Measurements from ENCODE around the gene ATP5MC3.

The ATP5MC3 gene

DNA sequence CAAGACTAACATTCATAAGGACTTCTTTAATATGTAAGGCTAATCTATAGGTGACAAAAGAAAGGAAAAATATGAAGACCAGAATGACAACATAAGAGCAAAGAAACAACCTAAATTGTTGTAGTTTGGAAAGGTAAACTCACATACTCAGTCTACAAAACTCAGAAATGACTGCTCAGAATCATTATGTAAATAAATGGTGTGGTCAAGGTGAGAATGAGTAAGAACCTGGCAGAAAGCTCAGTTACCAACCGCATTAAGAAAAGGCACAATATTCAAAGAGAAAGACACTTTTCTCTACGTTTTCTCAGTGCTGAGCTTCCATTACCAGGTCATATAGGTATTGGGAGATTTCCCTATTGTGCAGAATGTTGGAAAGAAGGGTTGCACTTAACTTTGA, 29.3 kb downstream of the ATP5MC3 start:
- H4K20me1 ChIP-seq (ENCODE audit: control insufficient read depth, insufficient read depth, low read depth, low read length): peaks cover 9% of the 10 kb centered on the region; the same call in 1 of the 2 replicates
- no peaks in the 10 kb centered on the region for H3F3A ChIP-seq (ENCODE audit: control insufficient read depth, insufficient read depth)
- H3K4me3 ChIP-seq (ENCODE audit: low read length): no peak overlapping the region
- no peaks in the 10 kb centered on the region for H3K27me3 ChIP-seq (ENCODE audit: control insufficient read depth, low read length)
- H3K9me3 ChIP-seq (ENCODE audit: control insufficient read depth, insufficient read depth, low read length): no peaks in the 10 kb centered on the region
- H3K9me2 ChIP-seq (replicated peaks; ENCODE audit: control insufficient read depth, low read length): no peaks in the 10 kb centered on the region
- H3K4me1 ChIP-seq (ENCODE audit: control insufficient read depth, low read length): no peaks in the 10 kb centered on the region
- H3K4me2 ChIP-seq (ENCODE audit: low read length): no peak overlapping the region
- no peak overlapping the region for H3K27ac ChIP-seq (ENCODE audit: low read depth, low read length)
- TF ChIP-seq, protein P1, sequence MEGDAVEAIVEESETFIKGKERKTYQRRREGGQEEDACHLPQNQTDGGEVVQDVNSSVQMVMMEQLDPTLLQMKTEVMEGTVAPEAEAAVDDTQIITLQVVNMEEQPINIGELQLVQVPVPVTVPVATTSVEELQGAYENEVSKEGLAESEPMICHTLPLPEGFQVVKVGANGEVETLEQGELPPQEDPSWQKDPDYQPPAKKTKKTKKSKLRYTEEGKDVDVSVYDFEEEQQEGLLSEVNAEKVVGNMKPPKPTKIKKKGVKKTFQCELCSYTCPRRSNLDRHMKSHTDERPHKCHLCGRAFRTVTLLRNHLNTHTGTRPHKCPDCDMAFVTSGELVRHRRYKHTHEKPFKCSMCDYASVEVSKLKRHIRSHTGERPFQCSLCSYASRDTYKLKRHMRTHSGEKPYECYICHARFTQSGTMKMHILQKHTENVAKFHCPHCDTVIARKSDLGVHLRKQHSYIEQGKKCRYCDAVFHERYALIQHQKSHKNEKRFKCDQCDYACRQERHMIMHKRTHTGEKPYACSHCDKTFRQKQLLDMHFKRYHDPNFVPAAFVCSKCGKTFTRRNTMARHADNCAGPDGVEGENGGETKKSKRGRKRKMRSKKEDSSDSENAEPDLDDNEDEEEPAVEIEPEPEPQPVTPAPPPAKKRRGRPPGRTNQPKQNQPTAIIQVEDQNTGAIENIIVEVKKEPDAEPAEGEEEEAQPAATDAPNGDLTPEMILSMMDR (IDR thresholded peaks at IDR 0.05; ENCODE audit: low read depth, low read length, poor library complexity, severe bottlenecking): no peak
- TF ChIP-seq EZH2phosphoT487 (IDR thresholded peaks at IDR 0.05; ENCODE audit: borderline replicate concordance, low read length): no peak
- H3K36me3 ChIP-seq (ENCODE audit: control insufficient read depth, low read length): peaks cover 44% of the 10 kb centered on the region
- H3K79me2 ChIP-seq (ENCODE audit: control insufficient read depth, low read length): peaks cover 95% of the 10 kb centered on the region

DNA sequence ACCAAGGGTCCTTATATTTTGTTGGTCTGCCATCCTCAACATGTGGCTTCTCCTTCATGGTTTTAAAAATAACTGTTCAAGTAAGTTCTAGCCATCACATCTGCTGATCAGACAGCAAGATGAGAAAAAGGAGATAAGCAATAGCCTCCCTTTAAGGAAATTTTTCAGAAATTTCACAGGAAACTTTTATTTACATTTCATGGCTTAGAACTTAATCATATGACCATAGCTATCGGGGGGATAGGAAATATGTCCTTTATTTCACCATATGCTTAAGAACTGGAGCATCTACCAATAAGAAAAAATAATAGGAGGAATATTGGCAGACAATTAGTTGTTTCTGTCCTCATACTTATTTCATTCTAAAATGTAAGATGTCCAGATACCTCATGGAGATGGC, 29.7 kb downstream of the ATP5MC3 start:
- Histone ChIP-seq H3F3A (ENCODE audit: control insufficient read depth, insufficient read depth) (no peaks in the 10 kb centered on the region), H3K4me2 (ENCODE audit: low read length) (no peak overlapping the region), H3K27me3 (ENCODE audit: control insufficient read depth, low read length) (no peaks in the 10 kb centered on the region), H3K4me1 (ENCODE audit: control insufficient read depth, low read length) (no peaks in the 10 kb centered on the region), H3K9me2 (replicated peaks; ENCODE audit: control insufficient read depth, low read length) (no peaks in the 10 kb centered on the region), H3K36me3 (ENCODE audit: control insufficient read depth, low read length) (peaks cover 47% of the 10 kb centered on the region), H3K79me2 (ENCODE audit: control insufficient read depth, low read length) (peaks cover 95% of the 10 kb centered on the region), H3K27ac (ENCODE audit: low read depth, low read length) (no peak overlapping the region), H3K9me3 (ENCODE audit: control insufficient read depth, insufficient read depth, low read length) (no peaks in the 10 kb centered on the region), H3K4me3 (ENCODE audit: low read length) (no peak overlapping the region), H4K20me1 (ENCODE audit: control insufficient read depth, insufficient read depth, low read depth, low read length) (peaks cover 9% of the 10 kb centered on the region; the same call in 1 of the 2 replicates)
- no peak for TF ChIP-seq EZH2phosphoT487 (IDR thresholded peaks at IDR 0.05; ENCODE audit: borderline replicate concordance, low read length)
- TF ChIP-seq, protein P1 (IDR thresholded peaks at IDR 0.05; ENCODE audit: low read depth, low read length, poor library complexity, severe bottlenecking): no peak

DNA sequence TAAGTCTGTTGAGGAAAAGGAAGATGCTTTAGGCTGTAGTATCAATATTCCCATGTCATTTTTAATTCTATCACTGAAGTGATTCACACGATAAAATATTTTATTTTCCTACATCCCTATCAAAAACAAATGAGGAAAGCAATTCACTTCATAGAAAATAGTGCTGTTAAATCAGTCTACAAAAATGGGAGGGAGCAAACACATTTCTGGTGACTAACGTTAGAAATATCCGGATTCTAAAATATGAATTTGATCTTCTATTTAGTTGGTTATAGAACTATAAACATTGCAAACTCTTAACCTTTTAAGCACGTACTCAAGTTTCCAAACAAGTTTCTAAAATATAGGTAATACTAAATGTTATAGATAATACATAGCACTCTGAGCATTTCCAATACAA, 34.3 kb downstream of the ATP5MC3 start:
- no peaks in the 10 kb centered on the region for H3K9me2 ChIP-seq (replicated peaks; ENCODE audit: control insufficient read depth, low read length)
- peaks cover 5% of the 10 kb centered on the region; the same call in 1 of the 2 replicates for H3F3A ChIP-seq (ENCODE audit: control insufficient read depth, insufficient read depth)
- peaks cover 98% of the 10 kb centered on the region for H3K79me2 ChIP-seq (ENCODE audit: control insufficient read depth, low read length)
- H3K4me2 ChIP-seq (ENCODE audit: low read length): no peak overlapping the region
- TF ChIP-seq, protein P1 (IDR thresholded peaks at IDR 0.05; ENCODE audit: low read depth, low read length, poor library complexity, severe bottlenecking): no peak
- TF ChIP-seq EZH2phosphoT487 (IDR thresholded peaks at IDR 0.05; ENCODE audit: borderline replicate concordance, low read length): no peak
- no peaks in the 10 kb centered on the region for H3K27me3 ChIP-seq (ENCODE audit: control insufficient read depth, low read length)
- 0 out of 2 replicates have a peak, but pooled peaks cover 6% of the 10 kb centered on the region for H4K20me1 ChIP-seq (ENCODE audit: control insufficient read depth, insufficient read depth, low read depth, low read length)
- H3K4me1 ChIP-seq (ENCODE audit: control insufficient read depth, low read length): peaks cover 4% of the 10 kb centered on the region; the same call in 1 of the 2 replicates
- H3K27ac ChIP-seq (ENCODE audit: low read depth, low read length): no peak overlapping the region
- peaks cover 58% of the 10 kb centered on the region for H3K36me3 ChIP-seq (ENCODE audit: control insufficient read depth, low read length)
- no peak overlapping the region for H3K4me3 ChIP-seq (ENCODE audit: low read length)
- no peaks in the 10 kb centered on the region for H3K9me3 ChIP-seq (ENCODE audit: control insufficient read depth, insufficient read depth, low read length)

Data from DOHH2 (cell line).